Endodermal cell (in vitro differentiated cells): Measurements from ENCODE around the gene EXD3. TPM values are rescaled to one million over a fixed set of nuclear protein-coding genes. Genes with fewer than 3 reads are reported as not detected.
A peak's percentile ranks its signal among the peaks of the same experiment; 100 is the strongest.

Source experiments
- DNase-seq: peaks from one replicate; pipeline ENCODE4 v3.0.0-alpha.2; 2017
- H3K27ac ChIP-seq: 2 replicates; pipeline ENCODE4 v1.5.1; 2013; ENCODE audit warnings: mild to moderate bottlenecking, low read depth, low read length, moderate library complexity
- H3K27me3 ChIP-seq: 2 replicates; pipeline ENCODE4 v1.6.1; 2013; ENCODE audit warnings: mild to moderate bottlenecking, low read length, moderate library complexity; ENCODE audit not compliant: insufficient read depth, control insufficient read depth, poor library complexity, severe bottlenecking
- H3K36me3 ChIP-seq: 2 replicates; pipeline ENCODE4 v1.7.0; 2013; ENCODE audit warnings: mild to moderate bottlenecking, low read length, moderate library complexity; ENCODE audit not compliant: control insufficient read depth, insufficient read depth
- H3K4me1 ChIP-seq: one replicate; pipeline ENCODE4 v1.7.0; 2013; ENCODE audit warnings: low read length; ENCODE audit not compliant: control insufficient read depth, insufficient read depth
- H3K4me3 ChIP-seq: 2 replicates; pipeline ENCODE4 v1.5.1; 2013; ENCODE audit warnings: mild to moderate bottlenecking, low read length, moderate library complexity
- H3K9ac ChIP-seq: 2 replicates; pipeline ENCODE4 v1.6.1; 2013; ENCODE audit warnings: mild to moderate bottlenecking, low read length, moderate library complexity; ENCODE audit not compliant: poor library complexity, severe bottlenecking; ENCODE audit errors: extremely low read depth
- H3K9me3 ChIP-seq: 2 replicates; pipeline ENCODE4 v1.6.1; 2013; ENCODE audit warnings: mild to moderate bottlenecking, low read length, moderate library complexity; ENCODE audit not compliant: control insufficient read depth
- H3K27ac Mint-ChIP-seq: 2 replicates; pipeline ENCODE4 v1.8.0; 2020; ENCODE audit warnings: mixed read lengths
- H3K27me3 Mint-ChIP-seq: 2 replicates; pipeline ENCODE4 v1.8.0; 2021; ENCODE audit warnings: mild to moderate bottlenecking, mixed read lengths; ENCODE audit not compliant: insufficient read depth
- H3K36me3 Mint-ChIP-seq: 2 replicates; pipeline ENCODE4 v1.8.0; 2020; ENCODE audit warnings: low read depth, mixed read lengths
- H3K4me1 Mint-ChIP-seq: 2 replicates; pipeline ENCODE4 v1.8.0; 2020; ENCODE audit warnings: mixed read lengths
- H3K4me3 Mint-ChIP-seq: 2 replicates; pipeline ENCODE4 v1.8.0; 2020; ENCODE audit warnings: mild to moderate bottlenecking, moderate library complexity, mixed read lengths
- H3K9me3 Mint-ChIP-seq: 2 replicates; pipeline ENCODE4 v1.8.0; 2020; ENCODE audit warnings: mild to moderate bottlenecking, mixed read lengths
- CTCF ChIP-seq: fragments of 200-600 bp; sonication (generic); conservative IDR thresholded peaks from 2 replicates; pipeline ENCODE4 v1.5.0; 2021; ENCODE audit warnings: antibody characterized with exemption, mild to moderate bottlenecking
- WGBS, 2 experiments: methylation state at CpG; one replicate each; pipeline versions ENCODE4 v1.1.5 to v1.1.7; 2013; ENCODE audit warnings: missing lambda C conversion rate in 2 of 2, mixed read lengths in 1 of 2; ENCODE audit not compliant: insufficient coverage in 1 of 2, insufficient read length in 1 of 2; 5-methylcytosine and 5-hydroxymethylcytosine counted together
- total RNA-seq, 2 donors: library from RNA; stranded (reverse); fragmentation: NEBNext Ultra II Directional in 1 of 2; extraction: Animal tissue kit (Norgen Biotek cat#: 25700) in 1 of 2; gene quantifications; 2 replicates in 1 of 2; 3 replicates in 1 of 2; pipeline ENCODE4 v1.2.1, GENCODE V29; 2021

Gene EXD3
- total RNA-seq, 2 donors from 2014 or later: 15.5 to 31.0 TPM

GRCh38 chr9:137445930-137446431 is 23.0 kb upstream of the EXD3 start:
- H3K4me3 Mint-ChIP-seq: no peak overlapping the region
- H3K9me3 ChIP-seq: no peaks in the 10 kb centered on the region
- no peaks in the 10 kb centered on the region for H3K9me3 Mint-ChIP-seq
- no peaks in the 10 kb centered on the region for H3K4me1 ChIP-seq
- peaks cover 9% of the 10 kb centered on the region for H3K27me3 ChIP-seq
- H3K27ac ChIP-seq: no peak overlapping the region
- H3K4me3 ChIP-seq: no peak overlapping the region
- no peak overlapping the region for H3K27ac Mint-ChIP-seq
- H3K4me1 Mint-ChIP-seq: peaks cover 5% of the 10 kb centered on the region
- DNase-seq: no peak
- H3K36me3 Mint-ChIP-seq: peaks cover 5% of the 10 kb centered on the region
- H3K36me3 ChIP-seq: no peaks in the 10 kb centered on the region
- 85 to 95% methylated on average over 17 to 19 of the region's 19 CpGs for WGBS, 2 experiments
- TF ChIP-seq CTCF: no peak
- H3K27me3 Mint-ChIP-seq: peaks cover 16% of the 10 kb centered on the region
- no peak overlapping the region for H3K9ac ChIP-seq

- H3K36me3 Mint-ChIP-seq: peaks cover 5% of the 10 kb centered on the region
- H3K4me3 ChIP-seq: no peak overlapping the region
- H3K27ac ChIP-seq: no peak overlapping the region
- H3K27ac Mint-ChIP-seq: peak overlapping the region; percentile 46
- TF ChIP-seq CTCF: peak; percentile 84
- peaks cover 16% of the 10 kb centered on the region for H3K27me3 Mint-ChIP-seq
- peak; percentile 94 for DNase-seq
- no peak overlapping the region for H3K4me3 Mint-ChIP-seq
- H3K4me1 ChIP-seq: no peaks in the 10 kb centered on the region
- H3K36me3 ChIP-seq: no peaks in the 10 kb centered on the region
- WGBS, 2 experiments: 36 to 44% methylated on average over 8 to 14 of the region's 14 CpGs
- H3K27me3 ChIP-seq: peaks cover 9% of the 10 kb centered on the region
- H3K9ac ChIP-seq: no peak overlapping the region
- no peaks in the 10 kb centered on the region for H3K9me3 ChIP-seq
- peaks cover 5% of the 10 kb centered on the region for H3K4me1 Mint-ChIP-seq
- H3K9me3 Mint-ChIP-seq: no peaks in the 10 kb centered on the region
Observed at GRCh38 chr9:137445275-137445807, 22.4 kb upstream of the EXD3 start.

GRCh38 chr9:137444106-137444790 is 21.3 kb upstream of the EXD3 start:
- H3K4me3 ChIP-seq: no peak overlapping the region
- H3K27me3 ChIP-seq: peaks cover 9% of the 10 kb centered on the region
- 85 to 88% methylated on average over 13 to 14 of the region's 14 CpGs for WGBS, 2 experiments
- H3K36me3 ChIP-seq: no peaks in the 10 kb centered on the region
- no peaks in the 10 kb centered on the region for H3K9me3 ChIP-seq
- Mint-ChIP-seq H3K4me1 (peaks cover 5% of the 10 kb centered on the region), H3K9me3 (no peaks in the 10 kb centered on the region), H3K4me3 (no peak overlapping the region), H3K27ac (no peak overlapping the region), H3K36me3 (no peaks in the 10 kb centered on the region), H3K27me3 (peaks cover 18% of the 10 kb centered on the region)
- TF ChIP-seq CTCF: no peak
- H3K4me1 ChIP-seq: no peaks in the 10 kb centered on the region
- no peak overlapping the region for H3K9ac ChIP-seq
- DNase-seq: no peak
- H3K27ac ChIP-seq: no peak overlapping the region
